Neural progenitor cell (in vitro differentiated cells): ENCODE data around the gene KDM7A. TPM values are rescaled to one million over a fixed set of nuclear protein-coding genes. Genes with fewer than 3 reads are reported as not detected.
"Not testable (repeated sequence)": the region's sequence is repeated elsewhere in the genome, so short reads cannot be mapped to it uniquely, and the experiment has no call there.

Source experiments
- DNase-seq: peaks from one replicate; pipeline ENCODE4 v3.0.0-alpha.2; 2016; ENCODE audit warnings: low spot score
- H2AFZ ChIP-seq: fragments of 200-600 bp; sonication (generic); replicated peaks from 2 replicates; pipeline ENCODE4 v1.6.1; 2016; ENCODE audit warnings: antibody characterized with exemption
- H3F3A ChIP-seq: fragments of 200-600 bp; sonication (generic); 2 replicates; pipeline ENCODE4 v1.6.1; 2016; ENCODE audit warnings: antibody characterized with exemption, low read depth
- H3K27ac ChIP-seq: fragments of 200-600 bp; sonication (generic); 2 replicates; pipeline ENCODE4 v1.5.1; 2016; ENCODE audit warnings: mild to moderate bottlenecking
- H3K27me3 ChIP-seq: fragments of 200-600 bp; sonication (generic); 2 replicates; pipeline ENCODE4 v1.6.1; 2016; ENCODE audit warnings: mild to moderate bottlenecking, moderate library complexity
- H3K36me3 ChIP-seq: fragments of 200-600 bp; sonication (generic); 2 replicates; pipeline ENCODE4 v1.5.1; 2016
- H3K4me1 ChIP-seq: fragments of 200-600 bp; sonication (generic); 2 replicates; pipeline ENCODE4 v1.6.1; 2016; ENCODE audit warnings: mixed run types
- H3K4me2 ChIP-seq: fragments of 200-600 bp; sonication (generic); 2 replicates; pipeline ENCODE4 v1.6.1; 2016
- H3K4me3 ChIP-seq: fragments of 200-600 bp; sonication (generic); 2 replicates; pipeline ENCODE4 v1.5.1; 2016
- H3K79me2 ChIP-seq: fragments of 200-600 bp; sonication (generic); 2 replicates; pipeline ENCODE4 v1.6.1; 2016; ENCODE audit warnings: low read depth
- H3K9ac ChIP-seq: fragments of 200-600 bp; sonication (generic); 2 replicates; pipeline ENCODE4 v1.6.1; 2016
- H3K9me3 ChIP-seq: fragments of 200-600 bp; sonication (generic); 2 replicates; pipeline ENCODE4 v1.5.1; 2016; ENCODE audit warnings: low read depth
- H4K20me1 ChIP-seq: fragments of 200-600 bp; sonication (generic); 2 replicates; pipeline ENCODE4 v1.6.1; 2016; ENCODE audit warnings: low read depth
- H3K27ac Mint-ChIP-seq: 3 replicates; pipeline ENCODE4 v1.8.0; 2021; ENCODE audit warnings: mixed read lengths
- H3K27me3 Mint-ChIP-seq: 2 replicates; pipeline ENCODE4 v1.8.0; 2022; ENCODE audit warnings: low read depth, mild to moderate bottlenecking, inconsistent platforms, moderate library complexity, mixed read lengths; ENCODE audit not compliant: insufficient read depth
- H3K36me3 Mint-ChIP-seq: 3 replicates; pipeline ENCODE4 v1.8.0; 2021; ENCODE audit warnings: mixed read lengths
- H3K4me1 Mint-ChIP-seq: 3 replicates; pipeline ENCODE4 v1.8.0; 2021; ENCODE audit warnings: mixed read lengths
- H3K4me3 Mint-ChIP-seq: 3 replicates; pipeline ENCODE4 v1.8.0; 2021; ENCODE audit warnings: mild to moderate bottlenecking, moderate library complexity, mixed read lengths
- H3K9me3 Mint-ChIP-seq: 3 replicates; pipeline ENCODE4 v1.8.0; 2020; ENCODE audit warnings: mixed read lengths
- EZH2 ChIP-seq: fragments of 200-600 bp; sonication (generic); IDR thresholded peaks from 2 replicates; pipeline ENCODE4 v1.6.1; 2017; ENCODE audit warnings: antibody characterized with exemption, mild to moderate bottlenecking, moderate library complexity
- EZH2phosphoT487 ChIP-seq: fragments of 200-600 bp; sonication (generic); IDR thresholded peaks from 2 replicates; pipeline ENCODE4 v1.6.1; 2017; ENCODE audit warnings: antibody characterized with exemption
- total RNA-seq: library from RNA; depleted of rRNA; stranded (reverse); fragments of >200 nt; gene quantifications from 2 replicates; pipeline ENCODE4 v1.2.3, GENCODE V29; 2015; ENCODE audit warnings: low replicate concordance
- TF ChIP-seq, protein P1 (sequence below): fragments of 200-600 bp; sonication (generic); IDR thresholded peaks from 2 replicates; pipeline ENCODE4 v1.5.1; 2017; ENCODE audit warnings: antibody characterized with exemption, mild to moderate bottlenecking

KDM7A gene
- total RNA-seq, 1 donor from 2014 or later: 13.6 TPM

DNA sequence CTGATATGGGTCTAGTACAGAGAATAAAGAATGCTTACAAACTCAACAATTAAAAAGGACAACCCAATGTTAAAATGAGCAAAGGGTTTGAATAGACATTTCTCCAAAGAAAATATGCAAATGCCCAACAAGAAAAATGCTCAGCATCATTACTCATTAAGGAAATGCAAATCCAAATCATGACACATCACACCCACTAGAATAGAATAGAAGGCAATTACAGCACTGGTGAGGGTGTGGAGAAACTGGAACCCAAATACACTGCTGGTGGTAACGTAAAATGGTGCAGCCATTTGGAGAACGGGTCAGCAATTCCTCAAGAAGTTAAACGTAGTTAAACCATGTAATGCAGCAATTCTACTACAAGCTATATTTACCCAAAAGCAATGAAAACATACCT, 53.8 kb downstream of the KDM7A start:
- Histone ChIP-seq H3K4me3 (no peak overlapping the region), H3K36me3 (no peaks in the 10 kb centered on the region), H3K9ac (no peak overlapping the region), H3K4me1 (no peaks in the 10 kb centered on the region), H3K27ac (no peak overlapping the region), H2AFZ (no peak overlapping the region), H3F3A (no peaks in the 10 kb centered on the region), H3K9me3 (no peaks in the 10 kb centered on the region), H4K20me1 (no peaks in the 10 kb centered on the region), H3K27me3 (no peaks in the 10 kb centered on the region), H3K4me2 (no peak overlapping the region), H3K79me2 (no peaks in the 10 kb centered on the region)
- Mint-ChIP-seq H3K27me3 (no peaks in the 10 kb centered on the region), H3K4me3 (no peak overlapping the region), H3K4me1 (no peaks in the 10 kb centered on the region), H3K36me3 (peaks cover 6% of the 10 kb centered on the region), H3K27ac (no peak overlapping the region), H3K9me3 (no peaks in the 10 kb centered on the region)
- TF ChIP-seq, protein P1, sequence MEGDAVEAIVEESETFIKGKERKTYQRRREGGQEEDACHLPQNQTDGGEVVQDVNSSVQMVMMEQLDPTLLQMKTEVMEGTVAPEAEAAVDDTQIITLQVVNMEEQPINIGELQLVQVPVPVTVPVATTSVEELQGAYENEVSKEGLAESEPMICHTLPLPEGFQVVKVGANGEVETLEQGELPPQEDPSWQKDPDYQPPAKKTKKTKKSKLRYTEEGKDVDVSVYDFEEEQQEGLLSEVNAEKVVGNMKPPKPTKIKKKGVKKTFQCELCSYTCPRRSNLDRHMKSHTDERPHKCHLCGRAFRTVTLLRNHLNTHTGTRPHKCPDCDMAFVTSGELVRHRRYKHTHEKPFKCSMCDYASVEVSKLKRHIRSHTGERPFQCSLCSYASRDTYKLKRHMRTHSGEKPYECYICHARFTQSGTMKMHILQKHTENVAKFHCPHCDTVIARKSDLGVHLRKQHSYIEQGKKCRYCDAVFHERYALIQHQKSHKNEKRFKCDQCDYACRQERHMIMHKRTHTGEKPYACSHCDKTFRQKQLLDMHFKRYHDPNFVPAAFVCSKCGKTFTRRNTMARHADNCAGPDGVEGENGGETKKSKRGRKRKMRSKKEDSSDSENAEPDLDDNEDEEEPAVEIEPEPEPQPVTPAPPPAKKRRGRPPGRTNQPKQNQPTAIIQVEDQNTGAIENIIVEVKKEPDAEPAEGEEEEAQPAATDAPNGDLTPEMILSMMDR: no peak
- TF ChIP-seq EZH2phosphoT487 (no peak), EZH2 (no peak)
- DNase-seq: no peak

DNA sequence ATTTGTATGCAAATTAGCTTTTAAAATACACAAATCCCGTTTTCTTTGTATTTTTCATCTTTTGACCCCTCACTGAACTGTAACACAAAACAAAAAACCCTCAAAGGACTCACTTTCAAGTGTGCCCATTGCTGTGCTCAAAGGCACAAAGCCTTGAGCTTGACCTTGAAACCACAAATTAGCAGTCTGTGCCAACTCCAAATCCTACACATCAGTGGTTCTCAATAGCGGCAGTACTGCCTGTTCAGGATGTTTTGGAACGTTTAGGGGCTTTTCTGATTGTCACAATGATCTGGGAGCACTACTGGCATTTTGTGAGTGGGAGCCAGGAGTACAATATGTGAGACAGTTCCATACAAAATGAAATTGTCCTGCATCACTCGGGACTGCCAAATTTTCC, 55.5 kb downstream of the KDM7A start:
- Mint-ChIP-seq H3K27ac (no peak overlapping the region), H3K4me1 (no peaks in the 10 kb centered on the region), H3K4me3 (no peak overlapping the region), H3K9me3 (no peaks in the 10 kb centered on the region), H3K36me3 (peaks cover 3% of the 10 kb centered on the region), H3K27me3 (no peaks in the 10 kb centered on the region)
- no peaks in the 10 kb centered on the region for H3K36me3 ChIP-seq
- no peak overlapping the region for H3K9ac ChIP-seq
- H3K27ac ChIP-seq: no peak overlapping the region
- H3K79me2 ChIP-seq: no peaks in the 10 kb centered on the region
- H3K4me3 ChIP-seq: no peak overlapping the region
- no peaks in the 10 kb centered on the region for H3K27me3 ChIP-seq
- no peaks in the 10 kb centered on the region for H3F3A ChIP-seq
- H3K4me1 ChIP-seq: no peaks in the 10 kb centered on the region
- no peak for DNase-seq
- H3K4me2 ChIP-seq: no peak overlapping the region
- no peaks in the 10 kb centered on the region for H4K20me1 ChIP-seq
- no peak overlapping the region for H2AFZ ChIP-seq
- TF ChIP-seq EZH2phosphoT487 (no peak), EZH2 (no peak)
- TF ChIP-seq, protein P1: no peak
- no peaks in the 10 kb centered on the region for H3K9me3 ChIP-seq

GRCh38 chr7:140114817-140115216, 62.0 kb downstream of the KDM7A start:
- H3K9me3 ChIP-seq, H3K36me3 ChIP-seq, H3F3A ChIP-seq, H3K9ac ChIP-seq, H3K4me1 ChIP-seq, H3K27ac ChIP-seq, H3K27me3 Mint-ChIP-seq, H3K4me3 Mint-ChIP-seq, H2AFZ ChIP-seq, H3K4me3 ChIP-seq, H3K9me3 Mint-ChIP-seq, H3K79me2 ChIP-seq, H3K4me1 Mint-ChIP-seq, H3K27ac Mint-ChIP-seq, H3K4me2 ChIP-seq, DNase-seq, H4K20me1 ChIP-seq, H3K27me3 ChIP-seq: not testable (repeated sequence)
- H3K36me3 Mint-ChIP-seq: peaks cover 24% of the 10 kb centered on the region

GRCh38 chr7:140108777-140109176, 68.0 kb downstream of the KDM7A start:
- not testable (repeated sequence) for H2AFZ ChIP-seq, H3K27ac ChIP-seq, H3K27me3 ChIP-seq, H4K20me1 ChIP-seq, H3F3A ChIP-seq, H3K79me2 ChIP-seq, H3K27me3 Mint-ChIP-seq, H3K4me1 Mint-ChIP-seq, H3K4me3 ChIP-seq, H3K9ac ChIP-seq, H3K27ac Mint-ChIP-seq, H3K4me2 ChIP-seq, H3K9me3 ChIP-seq, H3K4me1 ChIP-seq, H3K4me3 Mint-ChIP-seq, DNase-seq
- peaks cover 13% of the 10 kb centered on the region for H3K36me3 ChIP-seq
- Mint-ChIP-seq H3K9me3 (peaks cover 16% of the 10 kb centered on the region), H3K36me3 (peaks cover 34% of the 10 kb centered on the region)
